GM12891 (cell line): ENCODE results near the gene DHRS1.

ENCODE experiments used
- PAX5 ChIP-seq: IDR thresholded peaks from 2 replicates; pipeline ENCODE4 v1.6.1; 2011; ENCODE audit warnings: low read length, moderate library complexity, mild to moderate bottlenecking; ENCODE audit not compliant: insufficient read depth, severe bottlenecking
- POLR2A ChIP-seq: IDR thresholded peaks from 2 replicates; pipeline ENCODE4 v1.6.1; 2011; ENCODE audit warnings: low read depth, low read length, control low read depth
- POLR2AphosphoS5 ChIP-seq: IDR thresholded peaks from 2 replicates; pipeline ENCODE4 v1.6.1; 2011; ENCODE audit warnings: low read depth, low read length, control low read depth
- POU2F2 ChIP-seq: IDR thresholded peaks from 2 replicates; pipeline ENCODE4 v1.6.1; 2011; ENCODE audit warnings: low read depth, mild to moderate bottlenecking, control low read depth, low read length, moderate library complexity
- SPI1 ChIP-seq: IDR thresholded peaks from 2 replicates; pipeline ENCODE4 v1.6.1; 2011; ENCODE audit warnings: low read depth, low read length, control low read depth
- TAF1 ChIP-seq: IDR thresholded peaks from 2 replicates; pipeline ENCODE4 v1.6.1; 2011; ENCODE audit warnings: low read depth, low read length, control low read depth

GRCh38 chr14:24249230-24250021, 50.2 kb downstream of the DHRS1 start:
- no peak for TF ChIP-seq POLR2A
- no peak for TF ChIP-seq PAX5
- TF ChIP-seq POLR2AphosphoS5, result no peak
- TF ChIP-seq TAF1, result no peak
- TF ChIP-seq SPI1, result no peak
- TF ChIP-seq POU2F2, result no peak
